Naive thymus-derived CD4-positive, alpha-beta T cell (primary cell): ENCODE measurements around the gene PFDN2. TPM values are rescaled to one million over a fixed set of nuclear protein-coding genes. Genes with fewer than 3 reads are reported as not detected.

ENCODE experiments used
- ATAC-seq: fragments of 150-1000 bp; cut with Tn5 transposase; 2 replicates; pipeline ENCODE4 v1.10.0; 2021; ENCODE audit warnings: mild to moderate bottlenecking, moderate library complexity
- CTCF ChIA-PET: fragments of 350-600 bp; sonication (Branson Sonifier 250); formaldehyde crosslinking; loops from one replicate; lab custom pipeline; 2021; ENCODE audit warnings: antibody characterized with exemption; lab: Charles Lee
- POLR2A ChIA-PET: fragments of 350-600 bp; sonication (Branson Sonifier 250); formaldehyde crosslinking; loops from one replicate; lab custom pipeline; 2021; ENCODE audit warnings: antibody characterized with exemption, inconsistent platforms; lab: Charles Lee
- DNase-seq, 9 donors: peaks; one replicate each; pipeline versions ENCODE4 v3.0.0 to v3.0.0-alpha.2; 2020 to 2022; ENCODE audit warnings: mixed read lengths in 1 of 9
- H3K27ac ChIP-seq: one replicate; pipeline ENCODE4 v1.7.0; 2013; ENCODE audit warnings: mild to moderate bottlenecking, low read depth, low read length, moderate library complexity
- H3K27me3 ChIP-seq, 2 donors: one replicate each; pipeline ENCODE4 v1.7.0; 2013; ENCODE audit warnings: low read length in 2 of 2, mild to moderate bottlenecking in 2 of 2, moderate library complexity in 2 of 2; ENCODE audit not compliant: control insufficient read depth in 2 of 2, insufficient read depth in 2 of 2
- H3K36me3 ChIP-seq, 3 experiments: 1 replicate in 2 of 3; 2 replicates in 1 of 3; pipeline ENCODE4 v1.7.0; 2013; ENCODE audit warnings: low read length in 3 of 3, mild to moderate bottlenecking in 3 of 3, moderate library complexity in 1 of 3; ENCODE audit not compliant: insufficient read depth in 3 of 3, control insufficient read depth in 2 of 3
- H3K4me1 ChIP-seq, 2 donors: one replicate each; pipeline ENCODE4 v1.7.0; 2013; ENCODE audit warnings: low read length in 2 of 2, mild to moderate bottlenecking in 2 of 2, moderate library complexity in 1 of 2; ENCODE audit not compliant: control insufficient read depth in 2 of 2, insufficient read depth in 2 of 2
- H3K4me3 ChIP-seq: 2 replicates; pipeline ENCODE4 v1.7.0; 2013; ENCODE audit warnings: mild to moderate bottlenecking, low read length
- H3K9me3 ChIP-seq, 3 experiments: 1 replicate in 2 of 3; 2 replicates in 1 of 3; pipeline ENCODE4 v1.7.0; 2013; ENCODE audit warnings: low read length in 3 of 3; ENCODE audit not compliant: control insufficient read depth in 2 of 3
- H3K27ac Mint-ChIP-seq, 9 donors: one replicate each; pipeline ENCODE4 v1.8.0; 2020 to 2022; ENCODE audit warnings: mixed read lengths in 9 of 9, mild to moderate bottlenecking in 8 of 9, moderate library complexity in 5 of 9, inconsistent platforms in 2 of 9
- H3K27me3 Mint-ChIP-seq, 5 donors: one replicate each; pipeline ENCODE4 v1.8.0; 2021 to 2022; ENCODE audit warnings: mixed read lengths in 5 of 5, mild to moderate bottlenecking in 1 of 5
- H3K36me3 Mint-ChIP-seq, 5 donors: one replicate each; pipeline ENCODE4 v1.8.0; 2020 to 2022; ENCODE audit warnings: mixed read lengths in 5 of 5, mild to moderate bottlenecking in 3 of 5, inconsistent platforms in 1 of 5
- H3K4me1 Mint-ChIP-seq, 7 donors: one replicate each; pipeline ENCODE4 v1.8.0; 2020 to 2022; ENCODE audit warnings: mixed read lengths in 7 of 7, mild to moderate bottlenecking in 3 of 7, inconsistent platforms in 1 of 7
- H3K4me3 Mint-ChIP-seq, 10 donors: one replicate each; pipeline ENCODE4 v1.8.0; 2020 to 2022; ENCODE audit warnings: mild to moderate bottlenecking in 10 of 10, mixed read lengths in 10 of 10, moderate library complexity in 6 of 10, inconsistent platforms in 2 of 10
- H3K9me3 Mint-ChIP-seq, 11 donors: one replicate each; pipeline ENCODE4 v1.8.0; 2020 to 2022; ENCODE audit warnings: mixed read lengths in 11 of 11, mild to moderate bottlenecking in 4 of 11, inconsistent platforms in 1 of 11, moderate library complexity in 1 of 11
- intact Hi-C, 2 donors: fragments of 100-400 bp; cut with micrococcal nuclease; formaldehyde crosslinking; loops; one replicate each; pipeline ENCODE4 v1.15.1; 2023
- polyA plus RNA-seq, 2 donors: library from polyadenylated mRNA; unstranded; fragments of 300-500 nt; fragmentation: Illumina TruSeq; gene quantifications; one replicate each; pipeline ENCODE4 v1.2.3, GENCODE V29; 2021
- total RNA-seq, 6 experiments: library from RNA in 5 of 6; stranded (reverse) in 5 of 6; gene quantifications; 1 replicate in 5 of 6; 2 replicates in 1 of 6; pipeline ENCODE4 v1.2.3 and lab custom pipeline; 2021 to 2026

Gene PFDN2
- total and polyA plus RNA-seq, 7 experiments from 2014 or later: 32.0 to 84.0 (median 37.1) TPM

DNA sequence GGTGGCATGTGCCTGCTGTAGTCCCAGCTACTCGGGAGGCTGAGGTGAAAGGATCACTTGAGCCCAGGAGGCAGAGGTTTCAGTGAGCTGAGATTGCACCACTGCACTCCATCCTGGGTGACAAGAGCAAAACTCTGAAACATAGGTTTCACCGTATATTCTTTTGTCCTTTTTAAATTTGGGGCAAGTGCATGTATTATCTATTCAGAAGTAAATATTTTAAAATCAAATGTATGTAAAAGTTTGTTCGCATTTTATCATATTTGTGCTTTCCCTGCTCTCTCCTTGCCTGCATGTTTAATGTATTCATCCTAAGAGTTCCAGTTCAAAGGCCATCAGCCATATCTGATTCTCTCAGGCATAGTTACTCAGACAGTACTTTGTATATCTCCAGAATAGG is 28.0 kb upstream of the PFDN2 start:
- H3K27me3 ChIP-seq: no peaks in the 10 kb centered on the region
- H3K4me1 ChIP-seq: no peaks in the 10 kb centered on the region
- Mint-ChIP-seq H3K27me3 (no peaks in the 10 kb centered on the region), H3K4me1 (no peaks in the 10 kb centered on the region), H3K4me3 (no peak overlapping the region), H3K27ac (no peak overlapping the region), H3K9me3 (no peaks in the 10 kb centered on the region), H3K36me3 (no peaks in the 10 kb centered on the region)
- ATAC-seq (no peak), DNase-seq (no peak)
- H3K36me3 ChIP-seq: no peaks in the 10 kb centered on the region
- H3K27ac ChIP-seq: no peak overlapping the region
- no peak overlapping the region for H3K4me3 ChIP-seq
- POLR2A ChIA-PET: interaction anchor here (1.3 kb wide), 1 partner anchor 13 kb away, joined by 5 read pairs; the partner anchor contains the start of gene DEDD
- intact Hi-C loops: no loop called here
- no peaks in the 10 kb centered on the region for H3K9me3 ChIP-seq
- CTCF ChIA-PET: no interaction called here

GRCh38 chr1:161140755-161141400 is 23.0 kb upstream of the PFDN2 start:
- Mint-ChIP-seq H3K9me3 (no peaks in the 10 kb centered on the region), H3K27me3 (no peaks in the 10 kb centered on the region), H3K36me3 (no peaks in the 10 kb centered on the region), H3K27ac (no peak overlapping the region), H3K4me1 (peaks cover 0 to 11% (median 7%) of the 10 kb centered on the region in 7 donors), H3K4me3 (no peak overlapping the region)
- Histone ChIP-seq H3K4me1 (no peaks in the 10 kb centered on the region), H3K27me3 (no peaks in the 10 kb centered on the region), H3K4me3 (no peak overlapping the region), H3K9me3 (no peaks in the 10 kb centered on the region), H3K27ac (no peak overlapping the region), H3K36me3 (no peaks in the 10 kb centered on the region)
- no peak for ATAC-seq
- intact Hi-C loops: no loop called here
- CTCF ChIA-PET: interaction anchor here (0.5 to 2.7 kb wide), 8 partner anchors 17 to 244 kb away, joined by 3 to 19 read pairs (median 4); partner anchors contain the start of genes NIT1 and PFDN2
- POLR2A ChIA-PET: interaction anchor here (0.8 to 1.5 kb wide), 5 partner anchors 8 to 143 kb away, joined by 3 to 8 read pairs (median 3); partner anchors contain the start of genes DEDD, NIT1, PFDN2 and UFC1
- no peak for DNase-seq

GRCh38 chr1:161139766-161140165 is 21.9 kb upstream of the PFDN2 start:
- Histone ChIP-seq H3K27me3 (no peaks in the 10 kb centered on the region), H3K27ac (no peak overlapping the region), H3K4me1 (no peaks in the 10 kb centered on the region), H3K36me3 (no peaks in the 10 kb centered on the region), H3K9me3 (no peaks in the 10 kb centered on the region), H3K4me3 (no peak overlapping the region)
- intact Hi-C loops: loop anchor here (1.0 to 10.0 kb wide), 9 partner anchors 41 to 795 kb away; partner anchors contain the start of genes COPA (in 1 of the 2), KLHDC9 (in 1 of the 2) and NCSTN (in 1 of the 2)
- Mint-ChIP-seq H3K9me3 (no peaks in the 10 kb centered on the region), H3K4me3 (no peak overlapping the region), H3K36me3 (peaks cover 0 to 4% (median 0%) of the 10 kb centered on the region in 5 donors), H3K27ac (peak overlapping the region in 1 of 9 donors; percentile 54), H3K27me3 (no peaks in the 10 kb centered on the region), H3K4me1 (peaks cover 4 to 17% (median 10%) of the 10 kb centered on the region in 7 donors)
- peak in 5 of 9 donors; percentile 40 to 58 (median 50) for DNase-seq
- ATAC-seq: peak; percentile 73
- ChIA-PET POLR2A (interaction anchor here (0.9 to 1.3 kb wide), 4 partner anchors 14 to 70 kb away, joined by 3 to 6 read pairs (median 4); partner anchors contain the start of genes ARHGAP30, PPOX and UFC1), CTCF (interaction anchor here (0.6 to 2.7 kb wide), 6 partner anchors 42 to 741 kb away, joined by 3 to 19 read pairs (median 6); partner anchors contain the start of genes ARHGAP30, KLHDC9 and USF1)

GRCh38 chr1:161138431-161138830 is 20.6 kb upstream of the PFDN2 start:
- Histone ChIP-seq H3K9me3 (no peaks in the 10 kb centered on the region), H3K36me3 (no peaks in the 10 kb centered on the region), H3K4me3 (no peak overlapping the region), H3K4me1 (peaks cover 5% of the 10 kb centered on the region in 2 donors), H3K27ac (no peak overlapping the region), H3K27me3 (no peaks in the 10 kb centered on the region)
- POLR2A ChIA-PET: interaction anchor here (0.6 to 3.7 kb wide), 6 partner anchors 26 to 246 kb away, joined by 3 to 13 read pairs (median 4); partner anchors contain the start of genes ARHGAP30, PPOX and USF1
- no peak for ATAC-seq
- H3K27me3 Mint-ChIP-seq: no peaks in the 10 kb centered on the region
- CTCF ChIA-PET: interaction anchor here (0.6 to 2.1 kb wide), 13 partner anchors 17 to 431 kb away, joined by 3 to 8 read pairs (median 3); partner anchors contain the start of genes ARHGAP30, KLHDC9, NIT1 and PFDN2
- H3K9me3 Mint-ChIP-seq: no peaks in the 10 kb centered on the region
- peaks cover 5 to 17% (median 10%) of the 10 kb centered on the region in 7 donors for H3K4me1 Mint-ChIP-seq
- no peak for DNase-seq
- intact Hi-C loops: loop anchor here (5.0 to 10.0 kb wide), 5 partner anchors 146 to 794 kb away; partner anchors contain the start of genes COPA (in 1 of the 2) and NCSTN (in 1 of the 2)
- peak overlapping the region in 8 of 9 donors; percentile 2 to 81 (median 62) for H3K27ac Mint-ChIP-seq
- peaks cover 0 to 4% (median 0%) of the 10 kb centered on the region in 5 donors for H3K36me3 Mint-ChIP-seq
- H3K4me3 Mint-ChIP-seq: peak overlapping the region in 5 of 10 donors; percentile 1 to 35 (median 10)

- H3K27ac ChIP-seq: no peak overlapping the region
- no peak overlapping the region for H3K4me3 ChIP-seq
- intact Hi-C loops: loop anchor here (5.0 to 10.0 kb wide), 5 partner anchors 146 to 793 kb away; partner anchors contain the start of genes COPA (in 1 of the 2) and NCSTN (in 1 of the 2)
- POLR2A ChIA-PET: interaction anchor here (0.6 to 4.0 kb wide), 6 partner anchors 15 to 246 kb away, joined by 3 to 18 read pairs (median 4); partner anchors contain the start of genes ARHGAP30, UFC1 and USF1
- H3K36me3 ChIP-seq: peaks cover 0 to 3% (median 0%) of the 10 kb centered on the region in 3 experiments
- Mint-ChIP-seq H3K4me1 (peaks cover 5 to 17% (median 10%) of the 10 kb centered on the region in 7 donors), H3K27me3 (no peaks in the 10 kb centered on the region), H3K36me3 (peaks cover 0 to 4% (median 0%) of the 10 kb centered on the region in 5 donors), H3K9me3 (no peaks in the 10 kb centered on the region), H3K27ac (peak overlapping the region in 4 of 9 donors; percentile 5 to 81 (median 38)), H3K4me3 (peak overlapping the region in 3 of 10 donors; percentile 1 to 26 (median 8))
- no peaks in the 10 kb centered on the region for H3K27me3 ChIP-seq
- DNase-seq (no peak), ATAC-seq (no peak)
- H3K9me3 ChIP-seq: no peaks in the 10 kb centered on the region
- CTCF ChIA-PET: interaction anchor here (0.7 to 2.1 kb wide), 13 partner anchors 16 to 185 kb away, joined by 3 to 8 read pairs (median 3); partner anchors contain the start of genes ARHGAP30, KLHDC9, NIT1 and PFDN2
- H3K4me1 ChIP-seq: peaks cover 6 to 8% of the 10 kb centered on the region in 2 donors
Measured at GRCh38 chr1:161137881-161138280, 20.0 kb upstream of the PFDN2 start.

DNA sequence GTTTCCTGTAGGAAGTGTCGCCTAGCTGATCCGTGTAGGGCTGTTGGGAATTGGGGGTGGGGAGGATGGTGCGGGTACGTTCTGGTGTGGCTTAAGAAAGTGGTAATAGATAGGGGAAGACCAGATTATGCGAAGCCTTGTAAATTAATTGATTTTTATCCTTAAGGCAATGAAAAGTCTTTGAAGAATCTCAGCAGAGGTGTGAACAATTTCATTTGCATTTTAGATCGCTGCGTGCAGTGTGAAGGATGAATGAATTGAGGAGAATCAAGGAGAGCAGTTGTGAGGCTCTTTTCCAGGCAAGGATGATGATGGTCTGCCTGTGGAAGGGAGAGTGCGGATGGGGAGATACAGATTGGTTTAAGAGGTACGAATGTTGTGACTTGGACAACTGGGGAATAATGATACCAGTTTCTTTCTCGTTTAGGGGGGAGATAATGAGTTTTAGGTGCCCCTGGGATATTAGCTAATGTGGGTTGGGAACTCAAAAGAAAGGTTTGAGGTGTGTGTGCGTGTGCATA is 15.4 kb upstream of the PFDN2 start:
- Mint-ChIP-seq H3K4me3 (no peak overlapping the region), H3K9me3 (no peaks in the 10 kb centered on the region), H3K27me3 (no peaks in the 10 kb centered on the region), H3K36me3 (peaks cover 0 to 7% (median 4%) of the 10 kb centered on the region in 5 donors), H3K4me1 (peaks cover 26 to 45% (median 43%) of the 10 kb centered on the region in 7 donors), H3K27ac (no peak overlapping the region)
- Histone ChIP-seq H3K36me3 (peaks cover 0 to 11% (median 0%) of the 10 kb centered on the region in 3 experiments), H3K27me3 (no peaks in the 10 kb centered on the region), H3K27ac (peak overlapping the region; percentile 89), H3K4me3 (peak overlapping the region; percentile 96), H3K4me1 (peaks cover 19 to 30% of the 10 kb centered on the region in 2 donors), H3K9me3 (no peaks in the 10 kb centered on the region)
- intact Hi-C loops: loop anchor here (2.0 to 10.0 kb wide), 4 partner anchors 36 to 788 kb away; partner anchors contain the start of genes COPA (in 1 of the 2) and NCSTN (in 1 of the 2)
- DNase-seq (no peak), ATAC-seq (no peak)
- CTCF ChIA-PET: interaction anchor here (0.6 to 1.9 kb wide), 10 partner anchors 11 to 176 kb away, joined by 3 to 7 read pairs (median 4); partner anchors contain the start of genes KLHDC9, NIT1, PFDN2 and TOMM40L
- POLR2A ChIA-PET: interaction anchor here (0.7 to 3.1 kb wide), 18 partner anchors 8 to 93 kb away, joined by 3 to 39 read pairs (median 5); partner anchors contain the start of genes APOA2, ARHGAP30, NIT1 and PFDN2
